ENCODE data around the gene ACTRT2.

- TF ChIP-seq CTCF (IDR thresholded peaks at IDR 0.05), result no peak
- TF ChIP-seq POLR2A (IDR thresholded peaks at IDR 0.05), result no peak
- no peak for TF ChIP-seq POLR2AphosphoS5 (IDR thresholded peaks at IDR 0.05)
- TF ChIP-seq EP300 (IDR thresholded peaks at IDR 0.05), result no peak
Measured at GRCh38 chr1:3003039-3003940, 18.0 kb upstream of the ACTRT2 start.

All from gastroesophageal sphincter (tissue), 3 donors.